Retinal pigment epithelial cell (primary cell): ENCODE results near the gene CCDC57.

Source experiments
- DNase-seq: peaks from one replicate; pipeline ENCODE4 v3.0.0-alpha.2; 2010; ENCODE audit warnings: low read depth
- H3K4me3 ChIP-seq: 2 replicates; pipeline ENCODE4 v1.5.1; 2011; ENCODE audit warnings: mild to moderate bottlenecking, low read length, control low read depth, moderate library complexity
- CTCF ChIP-seq: conservative IDR thresholded peaks from 2 replicates; pipeline ENCODE4 v1.5.1; 2011; ENCODE audit warnings: low read depth, low read length, control low read depth, inconsistent platforms

CCDC57 gene

DNA sequence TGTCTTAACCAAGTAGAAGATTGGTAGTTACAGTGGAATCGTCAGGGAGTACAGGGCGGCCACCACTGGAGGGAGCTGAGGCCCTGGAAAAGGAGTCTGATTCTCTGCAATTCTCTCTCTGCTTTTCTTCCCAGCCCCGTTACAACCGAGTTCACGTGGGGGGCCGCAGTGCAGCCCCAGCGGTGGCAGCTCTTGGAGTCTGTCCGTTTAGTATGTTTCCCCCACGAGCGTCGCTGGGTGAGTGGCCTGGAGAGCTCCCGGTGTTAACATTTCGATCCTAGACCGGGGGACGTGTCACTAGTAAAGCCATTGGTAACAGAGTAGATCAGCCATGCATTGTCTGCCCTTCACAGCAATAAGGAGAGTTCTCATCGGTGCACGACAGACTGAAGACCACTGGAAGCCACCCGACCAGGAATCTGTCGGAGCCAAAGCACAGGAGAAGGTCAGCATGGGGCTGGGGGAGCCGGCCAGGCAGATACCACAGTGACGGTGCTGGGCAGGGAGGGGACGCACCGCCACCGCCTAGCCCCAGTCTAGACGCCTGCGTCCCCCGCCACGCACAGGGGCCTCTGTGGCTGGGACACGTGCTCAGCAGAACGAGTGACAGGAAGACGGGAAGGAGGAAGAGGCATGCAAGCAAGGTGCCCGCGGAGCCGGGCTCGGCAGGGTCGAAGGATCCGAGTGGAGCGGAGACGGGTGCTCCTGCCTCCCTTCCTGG lies 31.9 kb upstream of the CCDC57 start:
- DNase-seq, result no peak
- peak; percentile 60 for TF ChIP-seq CTCF

GRCh38 chr17:82243648-82244412 lies 31.2 kb upstream of the CCDC57 start:
- TF ChIP-seq CTCF, result no peak
- H3K4me3 ChIP-seq, result no peak overlapping the region
- no peak for DNase-seq

More for the DNA sequence above, 31.9 kb upstream of the CCDC57 start:
- no peak overlapping the region for H3K4me3 ChIP-seq

DNA sequence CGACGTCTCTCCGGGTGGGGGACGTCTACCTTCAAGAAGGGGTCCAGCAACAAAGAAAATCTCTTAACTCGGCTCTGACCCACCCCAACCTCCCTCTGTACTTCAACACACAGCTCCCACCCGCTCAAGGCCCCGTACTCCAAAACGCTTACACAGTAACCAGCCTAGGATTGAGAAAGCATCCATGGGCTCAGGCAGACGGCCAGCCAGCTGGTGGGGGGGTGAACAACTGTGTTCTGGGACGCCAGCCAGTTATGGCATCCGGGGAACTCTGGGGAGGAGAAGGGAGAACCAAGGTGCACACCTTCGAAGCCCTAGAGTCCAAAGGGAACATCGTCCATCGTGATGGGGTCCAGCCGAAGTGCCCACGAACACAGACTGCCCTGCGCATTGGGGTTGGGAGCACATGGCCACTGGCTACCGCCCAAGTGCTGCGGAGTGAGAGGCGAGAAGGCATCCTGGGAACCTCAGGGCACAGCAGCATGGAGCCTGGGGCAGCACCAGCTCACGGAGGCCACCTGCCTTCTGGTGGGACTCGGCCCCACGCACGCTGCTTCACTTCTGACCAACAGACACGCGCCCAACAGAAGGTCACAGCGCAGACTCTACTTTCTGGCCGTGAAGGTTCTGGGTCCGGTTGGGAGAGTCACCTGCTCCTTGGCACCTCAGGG lies 30.5 kb upstream of the CCDC57 start:
- no peak for DNase-seq
- no peak overlapping the region for H3K4me3 ChIP-seq
- no peak for TF ChIP-seq CTCF

DNA sequence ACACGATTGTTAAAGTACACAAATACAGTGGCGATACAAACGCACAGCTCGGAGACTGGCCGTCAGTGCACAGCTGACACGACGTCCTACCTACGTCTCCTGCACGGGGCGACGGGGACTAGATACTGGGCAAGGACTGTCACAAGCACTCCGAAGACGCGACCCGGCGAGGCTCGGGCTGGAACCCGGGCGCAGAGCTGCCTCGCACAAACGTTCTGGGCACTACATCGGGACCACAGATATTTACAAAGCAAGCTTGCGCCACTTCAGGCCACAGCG lies 30.0 kb upstream of the CCDC57 start:
- DNase-seq, result no peak
- no peak for TF ChIP-seq CTCF
- H3K4me3 ChIP-seq, result no peak overlapping the region

- DNase-seq, result no peak
- no peak for TF ChIP-seq CTCF
- H3K4me3 ChIP-seq, result no peak overlapping the region
Observed at GRCh38 chr17:82241926-82242697, 29.5 kb upstream of the CCDC57 start.

DNA sequence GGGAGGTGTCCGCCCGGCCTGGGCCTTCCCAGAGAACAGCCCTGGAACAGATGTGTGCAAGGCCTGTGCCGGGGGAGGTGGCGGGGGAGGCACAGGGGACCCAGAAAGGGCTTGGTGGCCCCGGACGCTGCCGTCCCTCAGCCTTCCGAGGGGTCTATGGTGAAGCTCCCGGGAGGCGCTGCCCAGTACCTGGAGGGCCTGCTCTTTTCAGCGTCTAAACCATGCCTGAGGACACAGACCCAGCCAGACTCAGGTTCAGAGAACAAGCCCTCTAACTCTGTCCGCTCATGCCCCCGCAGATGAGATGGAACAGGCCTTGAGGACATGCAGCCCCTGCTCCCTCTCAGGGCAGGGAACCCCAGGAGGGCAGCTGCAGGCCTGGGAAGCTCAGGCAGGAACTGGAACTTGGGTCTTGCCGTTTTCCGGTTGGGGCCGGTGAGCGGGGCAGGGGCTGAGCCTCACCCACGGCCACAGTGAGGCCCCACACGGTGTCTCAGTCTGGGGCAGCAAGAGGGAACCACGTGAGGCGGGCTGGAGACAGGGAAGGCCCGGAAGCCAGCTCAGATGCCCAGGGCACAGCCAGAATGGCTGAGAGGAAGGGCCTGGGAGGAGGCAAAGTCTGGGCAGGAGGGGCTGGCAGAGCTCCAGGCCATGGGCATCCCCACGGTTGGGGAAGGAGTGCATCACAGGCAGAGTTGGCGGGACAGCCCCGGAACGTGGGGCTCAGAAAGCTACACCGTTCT lies 28.7 kb upstream of the CCDC57 start:
- no peak overlapping the region for H3K4me3 ChIP-seq
- TF ChIP-seq CTCF, result no peak
- DNase-seq, result peak; percentile 48
